ENCODE measurements around the gene CCDC179.

The CCDC179 gene

GRCh38 chr11:22860241-22860640 lies at the start of gene CCDC179:
Gene CCDC179 (minus strand): TSS chr11:22860474. CDS start chr11:22860421, 53 bp downstream.
- TF ChIP-seq ZNF274 (IDR thresholded peaks at IDR 0.05; ENCODE audit: low read depth, low read length), result no peak
- TF ChIP-seq YY1 (IDR thresholded peaks at IDR 0.05; ENCODE audit: insufficient read depth, insufficient read length), result no peak
- no peak for TF ChIP-seq SUZ12 (IDR thresholded peaks at IDR 0.05; ENCODE audit: extremely low read depth, insufficient read depth, insufficient read length)
- no peak within 1 kb of the TSS for H3K9ac ChIP-seq (ENCODE audit: insufficient read length, low read depth)
- H3K4me1 ChIP-seq (ENCODE audit: insufficient read depth, insufficient read length), result no peaks in the 10 kb centered on the region
- no peak within 1 kb of the TSS for H3K4me3 ChIP-seq (ENCODE audit: insufficient read length, low read depth)
- H3K9me3 ChIP-seq (ENCODE audit: insufficient read depth, low read length), result no peaks in the 10 kb centered on the region
- H3K36me3 ChIP-seq (ENCODE audit: insufficient read depth, insufficient read length, low read length), result no peaks in the 10 kb centered on the region
- no peak for DNase-seq (ENCODE audit: low read depth, low spot score)
- H3K27me3 ChIP-seq (ENCODE audit: insufficient read depth, insufficient read length), result no peaks in the 10 kb centered on the region

GRCh38 chr11:22903782-22904181 lies 43.5 kb upstream of the CCDC179 start:
- Histone ChIP-seq H3K4me1 (ENCODE audit: insufficient read depth, insufficient read length) (no peaks in the 10 kb centered on the region), H3K36me3 (ENCODE audit: insufficient read depth, insufficient read length, low read length) (no peaks in the 10 kb centered on the region), H3K27me3 (ENCODE audit: insufficient read depth, insufficient read length) (no peaks in the 10 kb centered on the region), H3K4me3 (ENCODE audit: insufficient read length, low read depth) (no peak overlapping the region), H3K9me3 (ENCODE audit: insufficient read depth, low read length) (no peaks in the 10 kb centered on the region), H3K9ac (ENCODE audit: insufficient read length, low read depth) (no peak overlapping the region)
- TF ChIP-seq YY1 (IDR thresholded peaks at IDR 0.05; ENCODE audit: insufficient read depth, insufficient read length) (no peak), SUZ12 (IDR thresholded peaks at IDR 0.05; ENCODE audit: extremely low read depth, insufficient read depth, insufficient read length) (no peak), ZNF274 (IDR thresholded peaks at IDR 0.05; ENCODE audit: low read depth, low read length) (no peak)
- no peak for DNase-seq (ENCODE audit: low read depth, low spot score)

GRCh38 chr11:22901603-22902002 lies 41.3 kb upstream of the CCDC179 start:
- no peaks in the 10 kb centered on the region for H3K9me3 ChIP-seq (ENCODE audit: insufficient read depth, low read length)
- TF ChIP-seq ZNF274 (IDR thresholded peaks at IDR 0.05; ENCODE audit: low read depth, low read length), result no peak
- no peak for TF ChIP-seq SUZ12 (IDR thresholded peaks at IDR 0.05; ENCODE audit: extremely low read depth, insufficient read depth, insufficient read length)
- no peak for TF ChIP-seq YY1 (IDR thresholded peaks at IDR 0.05; ENCODE audit: insufficient read depth, insufficient read length)
- H3K9ac ChIP-seq (ENCODE audit: insufficient read length, low read depth), result no peak overlapping the region
- no peaks in the 10 kb centered on the region for H3K4me1 ChIP-seq (ENCODE audit: insufficient read depth, insufficient read length)
- no peaks in the 10 kb centered on the region for H3K36me3 ChIP-seq (ENCODE audit: insufficient read depth, insufficient read length, low read length)
- no peak overlapping the region for H3K4me3 ChIP-seq (ENCODE audit: insufficient read length, low read depth)
- H3K27me3 ChIP-seq (ENCODE audit: insufficient read depth, insufficient read length), result no peaks in the 10 kb centered on the region
- no peak for DNase-seq (ENCODE audit: low read depth, low spot score)

- no peak for DNase-seq (ENCODE audit: low read depth, low spot score)
- H3K4me3 ChIP-seq (ENCODE audit: insufficient read length, low read depth), result no peak overlapping the region
- no peaks in the 10 kb centered on the region for H3K4me1 ChIP-seq (ENCODE audit: insufficient read depth, insufficient read length)
- no peaks in the 10 kb centered on the region for H3K27me3 ChIP-seq (ENCODE audit: insufficient read depth, insufficient read length)
- TF ChIP-seq ZNF274 (IDR thresholded peaks at IDR 0.05; ENCODE audit: low read depth, low read length) (no peak), SUZ12 (IDR thresholded peaks at IDR 0.05; ENCODE audit: extremely low read depth, insufficient read depth, insufficient read length) (no peak), YY1 (IDR thresholded peaks at IDR 0.05; ENCODE audit: insufficient read depth, insufficient read length) (no peak)
- no peaks in the 10 kb centered on the region for H3K9me3 ChIP-seq (ENCODE audit: insufficient read depth, low read length)
- no peak overlapping the region for H3K9ac ChIP-seq (ENCODE audit: insufficient read length, low read depth)
- H3K36me3 ChIP-seq (ENCODE audit: insufficient read depth, insufficient read length, low read length), result no peaks in the 10 kb centered on the region
These were observed 40.7 kb upstream of the CCDC179 start for GRCh38 chr11:22900764-22901486.

GRCh38 chr11:22898036-22898435 lies 37.8 kb upstream of the CCDC179 start:
- Histone ChIP-seq H3K4me3 (ENCODE audit: insufficient read length, low read depth) (no peak overlapping the region), H3K9me3 (ENCODE audit: insufficient read depth, low read length) (no peaks in the 10 kb centered on the region), H3K4me1 (ENCODE audit: insufficient read depth, insufficient read length) (no peaks in the 10 kb centered on the region), H3K9ac (ENCODE audit: insufficient read length, low read depth) (no peak overlapping the region), H3K27me3 (ENCODE audit: insufficient read depth, insufficient read length) (no peaks in the 10 kb centered on the region), H3K36me3 (ENCODE audit: insufficient read depth, insufficient read length, low read length) (no peaks in the 10 kb centered on the region)
- DNase-seq (ENCODE audit: low read depth, low spot score), result no peak
- TF ChIP-seq ZNF274 (IDR thresholded peaks at IDR 0.05; ENCODE audit: low read depth, low read length) (no peak), SUZ12 (IDR thresholded peaks at IDR 0.05; ENCODE audit: extremely low read depth, insufficient read depth, insufficient read length) (no peak), YY1 (IDR thresholded peaks at IDR 0.05; ENCODE audit: insufficient read depth, insufficient read length) (no peak)

- Histone ChIP-seq H3K4me3 (ENCODE audit: insufficient read length, low read depth) (no peak overlapping the region), H3K4me1 (ENCODE audit: insufficient read depth, insufficient read length) (no peaks in the 10 kb centered on the region), H3K9me3 (ENCODE audit: insufficient read depth, low read length) (no peaks in the 10 kb centered on the region), H3K36me3 (ENCODE audit: insufficient read depth, insufficient read length, low read length) (no peaks in the 10 kb centered on the region), H3K9ac (ENCODE audit: insufficient read length, low read depth) (no peak overlapping the region), H3K27me3 (ENCODE audit: insufficient read depth, insufficient read length) (no peaks in the 10 kb centered on the region)
- TF ChIP-seq SUZ12 (IDR thresholded peaks at IDR 0.05; ENCODE audit: extremely low read depth, insufficient read depth, insufficient read length), result no peak
- no peak for TF ChIP-seq YY1 (IDR thresholded peaks at IDR 0.05; ENCODE audit: insufficient read depth, insufficient read length)
- no peak for TF ChIP-seq ZNF274 (IDR thresholded peaks at IDR 0.05; ENCODE audit: low read depth, low read length)
- DNase-seq (ENCODE audit: low read depth, low spot score), result no peak
These were observed 30.0 kb upstream of the CCDC179 start for GRCh38 chr11:22890227-22890626.

- no peak for DNase-seq (ENCODE audit: low read depth, low spot score)
- TF ChIP-seq ZNF274 (IDR thresholded peaks at IDR 0.05; ENCODE audit: low read depth, low read length) (no peak), SUZ12 (IDR thresholded peaks at IDR 0.05; ENCODE audit: extremely low read depth, insufficient read depth, insufficient read length) (no peak), YY1 (IDR thresholded peaks at IDR 0.05; ENCODE audit: insufficient read depth, insufficient read length) (no peak)
These were observed 23.9 kb upstream of the CCDC179 start for GRCh38 chr11:22884217-22884616.

More at GRCh38 chr11:22884217-22884616, 23.9 kb upstream of the CCDC179 start:
- no peaks in the 10 kb centered on the region for H3K36me3 ChIP-seq (ENCODE audit: insufficient read depth, insufficient read length, low read length)
- no peaks in the 10 kb centered on the region for H3K27me3 ChIP-seq (ENCODE audit: insufficient read depth, insufficient read length)
- no peaks in the 10 kb centered on the region for H3K9me3 ChIP-seq (ENCODE audit: insufficient read depth, low read length)
- no peak overlapping the region for H3K4me3 ChIP-seq (ENCODE audit: insufficient read length, low read depth)
- no peak overlapping the region for H3K9ac ChIP-seq (ENCODE audit: insufficient read length, low read depth)
- H3K4me1 ChIP-seq (ENCODE audit: insufficient read depth, insufficient read length), result no peaks in the 10 kb centered on the region

Measured in NT2/D1 (cell line).